ENCODE results near the gene TMEM240. TPM values are rescaled to one million over a fixed set of nuclear protein-coding genes. Genes with fewer than 3 reads are reported as not detected.

Gene TMEM240
- total RNA-seq, 1 donor from 2014 or later: 7.0 TPM

DNA sequence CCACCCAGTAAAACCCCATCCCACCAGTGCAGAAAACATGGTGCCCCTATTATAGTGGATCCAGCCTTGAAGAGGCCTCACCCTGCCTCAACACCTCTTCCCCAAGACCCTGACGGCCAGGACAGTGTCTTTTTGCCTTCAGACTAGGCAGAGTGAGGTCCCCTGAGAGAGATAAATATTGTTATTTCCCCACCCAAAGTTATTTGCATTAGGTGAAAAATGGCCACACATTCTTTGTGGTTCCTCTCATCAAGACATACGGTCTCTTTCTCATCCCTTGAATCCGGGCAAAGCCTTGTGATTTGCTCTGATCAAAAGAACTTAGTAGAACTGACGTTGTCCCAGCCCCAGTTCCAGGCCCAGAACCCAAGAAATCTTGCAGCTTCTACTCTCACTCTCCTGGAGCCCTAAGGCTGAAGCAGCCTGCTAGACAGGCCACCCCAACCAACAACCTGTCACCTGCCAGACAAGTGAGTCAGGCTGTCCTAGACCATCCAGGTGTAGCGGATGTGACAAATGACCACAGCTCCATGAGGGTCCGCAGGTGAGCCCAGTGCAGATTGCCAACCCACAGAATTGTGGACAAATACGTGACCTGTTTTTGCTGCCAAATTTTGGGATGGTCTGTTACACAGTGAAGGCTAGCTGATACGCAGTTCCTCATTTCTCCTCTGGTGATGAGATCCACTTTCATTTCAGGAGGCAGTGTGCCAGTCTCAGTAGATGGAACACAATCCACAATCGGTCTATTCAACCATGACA is 42.3 kb upstream of the TMEM240 start:
- FAIRE-seq: no peak
- no peaks in the 10 kb centered on the region for H3K9me3 ChIP-seq (ENCODE audit: insufficient read depth, low read depth, low read length)
- H2AFZ ChIP-seq (ENCODE audit: low read depth, low read length): no peak overlapping the region
- no peaks in the 10 kb centered on the region for H3K9me3 Mint-ChIP-seq (ENCODE audit: unreplicated experiment)
- peak overlapping the region; percentile 34 for H3K27ac Mint-ChIP-seq (ENCODE audit: unreplicated experiment)
- H3K79me2 ChIP-seq (ENCODE audit: insufficient read depth, low read length): no peaks in the 10 kb centered on the region
- no peak overlapping the region for H3K4me3 ChIP-seq (ENCODE audit: insufficient read depth, low read depth, low read length)
- peaks cover 47% of the 10 kb centered on the region for H3K27me3 Mint-ChIP-seq (ENCODE audit: low read depth, unreplicated experiment)
- no peaks in the 10 kb centered on the region for H3K4me1 ChIP-seq (ENCODE audit: insufficient read depth, low read length)
- no peak overlapping the region for H3K9ac ChIP-seq (ENCODE audit: low read length)
- H3K4me2 ChIP-seq (ENCODE audit: low read length): no peak overlapping the region
- no peaks in the 10 kb centered on the region for H3K36me3 ChIP-seq (ENCODE audit: insufficient read depth, low read length)
- H3K36me3 Mint-ChIP-seq (ENCODE audit: low read depth, unreplicated experiment): no peaks in the 10 kb centered on the region
- no peak overlapping the region for H3K4me3 Mint-ChIP-seq (ENCODE audit: unreplicated experiment)
- TF ChIP-seq, protein P1, sequence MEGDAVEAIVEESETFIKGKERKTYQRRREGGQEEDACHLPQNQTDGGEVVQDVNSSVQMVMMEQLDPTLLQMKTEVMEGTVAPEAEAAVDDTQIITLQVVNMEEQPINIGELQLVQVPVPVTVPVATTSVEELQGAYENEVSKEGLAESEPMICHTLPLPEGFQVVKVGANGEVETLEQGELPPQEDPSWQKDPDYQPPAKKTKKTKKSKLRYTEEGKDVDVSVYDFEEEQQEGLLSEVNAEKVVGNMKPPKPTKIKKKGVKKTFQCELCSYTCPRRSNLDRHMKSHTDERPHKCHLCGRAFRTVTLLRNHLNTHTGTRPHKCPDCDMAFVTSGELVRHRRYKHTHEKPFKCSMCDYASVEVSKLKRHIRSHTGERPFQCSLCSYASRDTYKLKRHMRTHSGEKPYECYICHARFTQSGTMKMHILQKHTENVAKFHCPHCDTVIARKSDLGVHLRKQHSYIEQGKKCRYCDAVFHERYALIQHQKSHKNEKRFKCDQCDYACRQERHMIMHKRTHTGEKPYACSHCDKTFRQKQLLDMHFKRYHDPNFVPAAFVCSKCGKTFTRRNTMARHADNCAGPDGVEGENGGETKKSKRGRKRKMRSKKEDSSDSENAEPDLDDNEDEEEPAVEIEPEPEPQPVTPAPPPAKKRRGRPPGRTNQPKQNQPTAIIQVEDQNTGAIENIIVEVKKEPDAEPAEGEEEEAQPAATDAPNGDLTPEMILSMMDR (IDR thresholded peaks at IDR 0.05; ENCODE audit: insufficient read depth, low read depth, low read length): no peak
- no peak for TF ChIP-seq EZH2 (IDR thresholded peaks at IDR 0.05; ENCODE audit: insufficient read depth, low read length)
- DNase-seq (ENCODE audit: low read depth): no peak
- peaks cover 28% of the 10 kb centered on the region for H3K27me3 ChIP-seq (ENCODE audit: insufficient read depth, low read length)
- H4K20me1 ChIP-seq (ENCODE audit: insufficient read depth, low read length): no peaks in the 10 kb centered on the region
- no peak overlapping the region for H3K27ac ChIP-seq (ENCODE audit: low read depth, low read length)
- no peaks in the 10 kb centered on the region for H3K4me1 Mint-ChIP-seq (ENCODE audit: low read depth, unreplicated experiment)

DNA sequence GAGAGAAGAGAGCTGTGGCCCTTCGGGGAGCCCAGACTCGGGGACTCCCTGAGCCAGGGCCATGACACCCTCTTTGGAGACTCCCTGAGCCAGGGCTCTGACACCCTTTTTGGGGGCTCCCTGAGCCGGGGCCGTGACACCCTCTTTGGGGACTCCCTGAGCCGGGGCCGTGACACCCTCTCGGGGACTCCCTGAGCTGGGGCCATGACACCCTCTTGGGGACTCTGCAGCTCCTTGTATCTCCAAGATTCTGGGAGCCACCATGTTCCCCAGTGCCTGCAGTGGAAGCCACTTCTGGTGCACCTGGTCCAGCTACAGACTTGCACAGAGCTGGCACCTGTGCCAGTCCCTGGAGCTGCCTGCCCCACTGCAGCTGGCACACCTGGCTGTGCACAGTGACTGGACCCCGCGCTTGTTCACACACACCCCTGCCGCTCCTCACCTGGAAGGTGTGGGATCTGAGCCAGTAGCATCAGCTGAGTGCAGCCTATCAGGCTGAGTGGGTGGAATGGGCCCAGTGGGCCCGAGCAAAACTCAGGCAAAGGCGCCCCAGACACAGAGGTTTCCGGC is 38.0 kb upstream of the TMEM240 start:
- Mint-ChIP-seq H3K4me3 (ENCODE audit: unreplicated experiment) (no peak overlapping the region), H3K27ac (ENCODE audit: unreplicated experiment) (no peak overlapping the region), H3K4me1 (ENCODE audit: low read depth, unreplicated experiment) (peaks cover 9% of the 10 kb centered on the region), H3K27me3 (ENCODE audit: low read depth, unreplicated experiment) (peaks cover 37% of the 10 kb centered on the region), H3K9me3 (ENCODE audit: unreplicated experiment) (no peaks in the 10 kb centered on the region), H3K36me3 (ENCODE audit: low read depth, unreplicated experiment) (peaks cover 1% of the 10 kb centered on the region)
- Histone ChIP-seq H3K27ac (ENCODE audit: low read depth, low read length) (no peak overlapping the region), H4K20me1 (ENCODE audit: insufficient read depth, low read length) (peaks cover 5% of the 10 kb centered on the region), H3K9me3 (ENCODE audit: insufficient read depth, low read depth, low read length) (no peaks in the 10 kb centered on the region), H3K9ac (ENCODE audit: low read length) (no peak overlapping the region), H3K4me3 (ENCODE audit: insufficient read depth, low read depth, low read length) (no peak overlapping the region), H3K4me2 (ENCODE audit: low read length) (no peak overlapping the region), H3K79me2 (ENCODE audit: insufficient read depth, low read length) (peaks cover 12% of the 10 kb centered on the region), H3K4me1 (ENCODE audit: insufficient read depth, low read length) (peaks cover 8% of the 10 kb centered on the region), H3K27me3 (ENCODE audit: insufficient read depth, low read length) (peaks cover 21% of the 10 kb centered on the region), H2AFZ (ENCODE audit: low read depth, low read length) (no peak overlapping the region), H3K36me3 (ENCODE audit: insufficient read depth, low read length) (no peaks in the 10 kb centered on the region)
- FAIRE-seq (no peak), DNase-seq (ENCODE audit: low read depth) (no peak)
- TF ChIP-seq EZH2 (IDR thresholded peaks at IDR 0.05; ENCODE audit: insufficient read depth, low read length): no peak

DNA sequence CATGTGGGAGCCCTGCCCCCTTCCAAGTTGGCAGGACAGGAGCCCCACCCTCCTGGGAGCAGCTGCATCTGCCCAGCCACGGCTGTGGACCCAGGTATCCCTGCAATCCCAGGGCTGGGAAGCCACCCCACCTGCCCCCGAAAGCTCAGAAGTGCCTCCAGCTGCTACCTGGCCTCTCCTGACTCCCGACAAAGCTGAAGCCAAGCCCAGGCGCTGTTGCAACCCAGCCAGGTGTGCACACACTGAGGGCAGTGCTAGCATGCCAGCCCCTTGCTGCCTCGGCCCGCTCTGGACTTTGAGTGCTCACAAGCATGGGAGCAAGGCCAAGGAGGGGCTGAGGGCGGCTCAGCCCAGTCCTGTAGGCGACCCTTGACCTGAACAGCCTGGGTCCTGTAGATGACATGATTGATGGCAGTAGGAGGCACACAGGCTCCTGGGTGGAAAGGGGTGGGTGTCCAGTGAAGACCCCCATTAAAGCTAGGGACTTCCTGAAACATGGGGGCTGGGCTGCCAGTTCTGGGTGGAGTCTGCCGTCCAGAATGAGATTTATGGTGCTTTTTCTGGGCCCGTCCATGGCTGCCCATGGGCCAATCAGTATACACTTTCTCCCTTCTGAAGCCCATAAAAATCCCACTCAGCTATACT is 37.1 kb upstream of the TMEM240 start:
- no peaks in the 10 kb centered on the region for H3K36me3 ChIP-seq (ENCODE audit: insufficient read depth, low read length)
- Mint-ChIP-seq H3K4me1 (ENCODE audit: low read depth, unreplicated experiment) (peaks cover 10% of the 10 kb centered on the region), H3K27me3 (ENCODE audit: low read depth, unreplicated experiment) (peaks cover 27% of the 10 kb centered on the region), H3K27ac (ENCODE audit: unreplicated experiment) (no peak overlapping the region), H3K36me3 (ENCODE audit: low read depth, unreplicated experiment) (peaks cover 3% of the 10 kb centered on the region), H3K9me3 (ENCODE audit: unreplicated experiment) (no peaks in the 10 kb centered on the region), H3K4me3 (ENCODE audit: unreplicated experiment) (no peak overlapping the region)
- no peak for TF ChIP-seq EZH2 (IDR thresholded peaks at IDR 0.05; ENCODE audit: insufficient read depth, low read length)
- TF ChIP-seq, protein P1 (IDR thresholded peaks at IDR 0.05; ENCODE audit: insufficient read depth, low read depth, low read length): no peak
- FAIRE-seq (no peak), DNase-seq (ENCODE audit: low read depth) (no peak)
- peaks cover 14% of the 10 kb centered on the region for H3K27me3 ChIP-seq (ENCODE audit: insufficient read depth, low read length)
- H3K79me2 ChIP-seq (ENCODE audit: insufficient read depth, low read length): peaks cover 22% of the 10 kb centered on the region
- peaks cover 12% of the 10 kb centered on the region for H3K4me1 ChIP-seq (ENCODE audit: insufficient read depth, low read length)
- H3K4me2 ChIP-seq (ENCODE audit: low read length): no peak overlapping the region
- H3K9ac ChIP-seq (ENCODE audit: low read length): no peak overlapping the region
- no peak overlapping the region for H2AFZ ChIP-seq (ENCODE audit: low read depth, low read length)
- peaks cover 14% of the 10 kb centered on the region for H4K20me1 ChIP-seq (ENCODE audit: insufficient read depth, low read length)
- no peaks in the 10 kb centered on the region for H3K9me3 ChIP-seq (ENCODE audit: insufficient read depth, low read depth, low read length)
- no peak overlapping the region for H3K4me3 ChIP-seq (ENCODE audit: insufficient read depth, low read depth, low read length)
- H3K27ac ChIP-seq (ENCODE audit: low read depth, low read length): no peak overlapping the region

Measured in astrocyte (in vitro differentiated cells and primary cell).